A673 (cell line): ENCODE data around the gene TNFRSF9. TPM values are rescaled to one million over a fixed set of nuclear protein-coding genes. Genes with fewer than 3 reads are reported as not detected.

Experiments used
- BruUV-seq: library from RNA; stranded (reverse); fragments of 400-500 nt; replicated peaks from 2 replicates; lab custom pipeline; 2021; lab: Mats Ljungman, UMichigan
- CTCF ChIA-PET: fragments of 300-600 bp; sonication (Branson Sonifier 250); formaldehyde crosslinking; loops from one replicate; lab custom pipeline; 2022; ENCODE audit warnings: antibody characterized with exemption; lab: Charles Lee
- POLR2A ChIA-PET: fragments of 300-600 bp; sonication (Branson Sonifier 250); formaldehyde crosslinking; loops from one replicate; lab custom pipeline; 2022; ENCODE audit warnings: antibody characterized with exemption; ENCODE audit not compliant: low non-redundant PET; lab: Charles Lee
- DNase-seq: peaks from one replicate; pipeline ENCODE4 v3.0.0-alpha.2; 2015; ENCODE audit warnings: low spot score
- H3K27ac ChIP-seq: fragments of 200-600 bp; sonication (generic); 2 replicates; pipeline ENCODE4 v1.5.1; 2016; ENCODE audit warnings: mixed run types, low read depth, mild to moderate bottlenecking, mixed read lengths, antibody characterized with exemption, low read length; ENCODE audit not compliant: poor library complexity, severe bottlenecking
- H3K27me3 ChIP-seq: fragments of 200-600 bp; sonication (generic); replicated peaks from 2 replicates; pipeline ENCODE4 v1.6.1; 2017; ENCODE audit warnings: mixed run types, low read depth, mild to moderate bottlenecking, mixed read lengths, antibody characterized with exemption, low read length; ENCODE audit not compliant: insufficient read depth, poor library complexity
- H3K36me3 ChIP-seq: fragments of 200-600 bp; sonication (generic); 2 replicates; pipeline ENCODE4 v1.6.1; 2016; ENCODE audit warnings: mixed run types, mild to moderate bottlenecking, mixed read lengths, antibody characterized with exemption, low read length; ENCODE audit not compliant: insufficient read depth, poor library complexity, severe bottlenecking
- H3K4me1 ChIP-seq: fragments of 200-600 bp; sonication (generic); 2 replicates; pipeline ENCODE4 v1.6.1; 2017; ENCODE audit warnings: mixed run types, mild to moderate bottlenecking, mixed read lengths, antibody characterized with exemption, low read length; ENCODE audit not compliant: insufficient read depth, poor library complexity, severe bottlenecking
- H3K4me3 ChIP-seq: fragments of 200-600 bp; sonication (generic); 2 replicates; pipeline ENCODE4 v1.5.1; 2016; ENCODE audit warnings: low read depth, mixed run types, mild to moderate bottlenecking, mixed read lengths, low read length; ENCODE audit not compliant: poor library complexity, severe bottlenecking
- H3K9me3 ChIP-seq: fragments of 200-600 bp; sonication (generic); 2 replicates; pipeline ENCODE4 v1.6.1; 2016; ENCODE audit warnings: mixed run types, low read depth, mild to moderate bottlenecking, mixed read lengths, antibody characterized with exemption, low read length; ENCODE audit not compliant: poor library complexity, severe bottlenecking
- EZH2 ChIP-seq: fragments of 200-600 bp; sonication (generic); IDR thresholded peaks from 2 replicates; pipeline ENCODE4 v1.6.1; 2017; ENCODE audit warnings: borderline replicate concordance, low read depth, mild to moderate bottlenecking, mixed read lengths, antibody characterized with exemption, low read length; ENCODE audit not compliant: poor library complexity, severe bottlenecking
- intact Hi-C: fragments of 100-400 bp; cut with micrococcal nuclease; formaldehyde crosslinking; loops from one replicate; pipeline ENCODE4 v1.10.0; 2022; ENCODE audit not compliant: unreplicated experiment
- total RNA-seq: library from RNA; stranded (reverse); gene quantifications from 2 replicates; pipeline ENCODE4 v1.2.3, GENCODE V29; 2021
- TF ChIP-seq, protein P1 (sequence below): fragments of 300-800, 200-600 bp; sonication (generic); conservative IDR thresholded peaks from 2 replicates; pipeline ENCODE4 v1.5.1; 2017; ENCODE audit warnings: low read depth, mild to moderate bottlenecking, antibody characterized with exemption, low read length, moderate library complexity, mixed read lengths

TNFRSF9 gene
- total RNA-seq, 1 experiment from 2014 or later = 1.8 TPM

DNA sequence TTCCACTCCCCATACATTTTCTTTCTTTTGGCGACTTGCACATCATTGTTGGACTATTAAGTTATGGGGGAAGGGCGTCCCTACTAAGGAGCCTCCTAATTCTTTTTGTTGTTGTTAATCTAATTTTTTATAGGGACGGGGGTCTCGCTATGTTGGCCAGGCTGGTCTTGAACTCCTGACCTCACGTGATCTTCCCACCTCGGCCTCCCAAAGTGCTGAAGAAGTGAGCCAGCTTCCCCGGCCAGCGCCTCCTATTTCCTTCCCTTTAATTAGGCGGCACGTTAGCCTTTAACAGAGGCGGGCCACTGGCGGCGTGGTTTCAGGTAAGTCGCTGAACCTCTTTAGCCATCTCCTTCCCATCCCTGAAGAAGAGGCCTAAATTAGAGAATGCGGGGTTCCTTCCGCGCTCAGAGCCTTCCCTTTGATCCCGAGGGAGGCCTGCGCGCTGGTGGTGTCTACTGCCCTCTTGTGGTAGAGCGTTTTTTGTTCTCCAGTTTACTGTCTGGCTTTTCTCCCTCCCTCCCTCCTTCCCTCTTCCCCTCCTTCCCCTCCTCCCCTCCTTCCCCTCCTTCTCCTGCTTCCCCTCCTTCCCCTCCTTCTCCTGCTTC is 38.1 kb downstream of the TNFRSF9 start:
- no TSS peak for BruUV-seq
- CTCF ChIA-PET = interaction anchor here (2.8 kb wide), 1 partner anchor 94 kb away, joined by 15 read pairs; no protein-coding TSS in a partner anchor
- Histone ChIP-seq H3K36me3 (no peaks in the 10 kb centered on the region), H3K4me3 (no peak overlapping the region), H3K27me3 (no peaks in the 10 kb centered on the region), H3K27ac (no peak overlapping the region), H3K9me3 (no peaks in the 10 kb centered on the region), H3K4me1 (peaks cover 4% of the 10 kb centered on the region)
- POLR2A ChIA-PET = no interaction called here
- peak; percentile 91 for DNase-seq
- intact Hi-C loops = loop anchor here (1.0 to 10.0 kb wide), 3 partner anchors 62 to 234 kb away; partner anchors contain the start of gene PARK7
- TF ChIP-seq, protein P1, sequence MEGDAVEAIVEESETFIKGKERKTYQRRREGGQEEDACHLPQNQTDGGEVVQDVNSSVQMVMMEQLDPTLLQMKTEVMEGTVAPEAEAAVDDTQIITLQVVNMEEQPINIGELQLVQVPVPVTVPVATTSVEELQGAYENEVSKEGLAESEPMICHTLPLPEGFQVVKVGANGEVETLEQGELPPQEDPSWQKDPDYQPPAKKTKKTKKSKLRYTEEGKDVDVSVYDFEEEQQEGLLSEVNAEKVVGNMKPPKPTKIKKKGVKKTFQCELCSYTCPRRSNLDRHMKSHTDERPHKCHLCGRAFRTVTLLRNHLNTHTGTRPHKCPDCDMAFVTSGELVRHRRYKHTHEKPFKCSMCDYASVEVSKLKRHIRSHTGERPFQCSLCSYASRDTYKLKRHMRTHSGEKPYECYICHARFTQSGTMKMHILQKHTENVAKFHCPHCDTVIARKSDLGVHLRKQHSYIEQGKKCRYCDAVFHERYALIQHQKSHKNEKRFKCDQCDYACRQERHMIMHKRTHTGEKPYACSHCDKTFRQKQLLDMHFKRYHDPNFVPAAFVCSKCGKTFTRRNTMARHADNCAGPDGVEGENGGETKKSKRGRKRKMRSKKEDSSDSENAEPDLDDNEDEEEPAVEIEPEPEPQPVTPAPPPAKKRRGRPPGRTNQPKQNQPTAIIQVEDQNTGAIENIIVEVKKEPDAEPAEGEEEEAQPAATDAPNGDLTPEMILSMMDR = peak; percentile 67
- TF ChIP-seq EZH2 = no peak

DNA sequence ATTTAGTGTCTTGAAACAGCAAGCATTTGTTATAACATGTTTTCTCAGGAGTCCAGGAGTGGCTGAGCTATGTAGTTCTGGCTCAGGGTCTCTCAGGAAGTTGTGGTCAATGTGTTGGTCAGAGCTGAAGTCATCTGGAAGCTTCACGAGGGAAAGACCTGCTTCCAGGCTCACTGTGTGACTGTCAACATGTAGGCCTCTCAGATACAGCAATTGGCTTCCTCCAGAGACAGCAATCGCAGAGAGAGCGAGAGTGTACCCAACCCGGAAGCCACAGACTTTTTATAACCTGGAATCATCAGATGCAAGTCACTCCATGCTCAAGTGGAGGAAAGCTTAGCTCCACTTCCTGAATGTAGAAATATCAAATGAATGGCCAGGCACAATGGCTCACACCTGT is 40.9 kb downstream of the TNFRSF9 start:
- ChIA-PET POLR2A (interaction anchor here (0.6 kb wide), 1 partner anchor 60 kb away, joined by 6 read pairs; no protein-coding TSS in a partner anchor), CTCF (interaction anchor here (0.5 to 0.7 kb wide), 2 partner anchors 91 to 266 kb away, joined by 3 to 4 read pairs; no protein-coding TSS in a partner anchor)
- no peak for TF ChIP-seq EZH2
- TF ChIP-seq, protein P1 = no peak
- Histone ChIP-seq H3K36me3 (no peaks in the 10 kb centered on the region), H3K9me3 (no peaks in the 10 kb centered on the region), H3K4me1 (peaks cover 4% of the 10 kb centered on the region), H3K27ac (no peak overlapping the region), H3K27me3 (no peaks in the 10 kb centered on the region), H3K4me3 (no peak overlapping the region)
- intact Hi-C loops = loop anchor here (10.0 kb wide), 1 partner anchor 65 kb away; the partner anchor contains the start of gene PARK7
- DNase-seq = no peak
- no TSS peak for BruUV-seq

DNA sequence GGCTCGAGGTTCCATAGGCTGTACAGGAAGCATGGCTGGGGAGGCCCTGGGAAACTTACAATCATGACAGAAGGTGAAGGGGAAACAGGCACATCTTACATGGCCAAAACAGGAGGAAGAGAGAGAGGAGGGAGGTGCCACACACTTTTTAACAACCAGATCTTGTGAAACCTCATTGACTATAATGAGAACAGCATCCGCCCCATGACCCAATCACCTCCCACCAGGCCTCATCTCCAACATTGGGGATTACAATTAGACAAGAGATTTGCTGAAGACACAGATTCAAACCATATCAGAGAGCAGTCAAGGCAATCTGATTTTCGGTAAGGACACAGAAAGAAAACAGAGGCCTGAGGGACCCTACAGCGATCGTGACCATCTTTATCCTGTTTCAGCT is 41.7 kb downstream of the TNFRSF9 start:
- Histone ChIP-seq H3K4me3 (no peak overlapping the region), H3K4me1 (peaks cover 4% of the 10 kb centered on the region), H3K9me3 (no peaks in the 10 kb centered on the region), H3K27me3 (no peaks in the 10 kb centered on the region), H3K27ac (no peak overlapping the region), H3K36me3 (no peaks in the 10 kb centered on the region)
- no peak for DNase-seq
- TF ChIP-seq, protein P1 = no peak
- TF ChIP-seq EZH2 = no peak
- BruUV-seq = no TSS peak
- CTCF ChIA-PET = interaction anchor here (0.5 kb wide), 1 partner anchor 267 kb away, joined by 4 read pairs; no protein-coding TSS in a partner anchor
- intact Hi-C loops = no loop called here
- POLR2A ChIA-PET = no interaction called here
